ENCODE data around the gene COX4I2. TPM values are rescaled to one million over a fixed set of nuclear protein-coding genes. Genes with fewer than 3 reads are reported as not detected.

Gene COX4I2
- total RNA-seq, 1 experiment from 2014 or later = not detected

GRCh38 chr20:31680286-31681127 lies 42.8 kb downstream of the COX4I2 start:
- no peak overlapping the region for H3K4me3 ChIP-seq (ENCODE audit: low read depth, low read length, poor library complexity, severe bottlenecking)
- no peaks in the 10 kb centered on the region for H3K9me3 ChIP-seq (ENCODE audit: low read depth, low read length, poor library complexity, severe bottlenecking)
- DNase-seq (ENCODE audit: low spot score) = no peak
- no peaks in the 10 kb centered on the region for H3K27me3 ChIP-seq (replicated peaks; ENCODE audit: insufficient read depth, low read depth, low read length, poor library complexity)
- BruUV-seq (replicated peaks) = no TSS peak
- TF ChIP-seq, protein P1, sequence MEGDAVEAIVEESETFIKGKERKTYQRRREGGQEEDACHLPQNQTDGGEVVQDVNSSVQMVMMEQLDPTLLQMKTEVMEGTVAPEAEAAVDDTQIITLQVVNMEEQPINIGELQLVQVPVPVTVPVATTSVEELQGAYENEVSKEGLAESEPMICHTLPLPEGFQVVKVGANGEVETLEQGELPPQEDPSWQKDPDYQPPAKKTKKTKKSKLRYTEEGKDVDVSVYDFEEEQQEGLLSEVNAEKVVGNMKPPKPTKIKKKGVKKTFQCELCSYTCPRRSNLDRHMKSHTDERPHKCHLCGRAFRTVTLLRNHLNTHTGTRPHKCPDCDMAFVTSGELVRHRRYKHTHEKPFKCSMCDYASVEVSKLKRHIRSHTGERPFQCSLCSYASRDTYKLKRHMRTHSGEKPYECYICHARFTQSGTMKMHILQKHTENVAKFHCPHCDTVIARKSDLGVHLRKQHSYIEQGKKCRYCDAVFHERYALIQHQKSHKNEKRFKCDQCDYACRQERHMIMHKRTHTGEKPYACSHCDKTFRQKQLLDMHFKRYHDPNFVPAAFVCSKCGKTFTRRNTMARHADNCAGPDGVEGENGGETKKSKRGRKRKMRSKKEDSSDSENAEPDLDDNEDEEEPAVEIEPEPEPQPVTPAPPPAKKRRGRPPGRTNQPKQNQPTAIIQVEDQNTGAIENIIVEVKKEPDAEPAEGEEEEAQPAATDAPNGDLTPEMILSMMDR (conservative IDR thresholded peaks at IDR 0.05; ENCODE audit: low read depth, low read length) = no peak
- no peak for TF ChIP-seq EZH2 (IDR thresholded peaks at IDR 0.05; ENCODE audit: borderline replicate concordance, low read depth, low read length, poor library complexity, severe bottlenecking)
- POLR2A ChIA-PET (ENCODE audit: low non-redundant PET) = no interaction called here
- no peaks in the 10 kb centered on the region for H3K36me3 ChIP-seq (ENCODE audit: insufficient read depth, low read length, poor library complexity, severe bottlenecking)
- CTCF ChIA-PET = interaction anchor here (1.1 kb wide), 1 partner anchor 19 kb away, joined by 4 read pairs; no protein-coding TSS in a partner anchor
- no peak overlapping the region for H3K27ac ChIP-seq (ENCODE audit: low read depth, low read length, poor library complexity, severe bottlenecking)
- peaks cover 18% of the 10 kb centered on the region for H3K4me1 ChIP-seq (ENCODE audit: insufficient read depth, low read length, poor library complexity, severe bottlenecking)
- intact Hi-C loops (cut with micrococcal nuclease; ENCODE audit: unreplicated experiment) = no loop called here

DNA sequence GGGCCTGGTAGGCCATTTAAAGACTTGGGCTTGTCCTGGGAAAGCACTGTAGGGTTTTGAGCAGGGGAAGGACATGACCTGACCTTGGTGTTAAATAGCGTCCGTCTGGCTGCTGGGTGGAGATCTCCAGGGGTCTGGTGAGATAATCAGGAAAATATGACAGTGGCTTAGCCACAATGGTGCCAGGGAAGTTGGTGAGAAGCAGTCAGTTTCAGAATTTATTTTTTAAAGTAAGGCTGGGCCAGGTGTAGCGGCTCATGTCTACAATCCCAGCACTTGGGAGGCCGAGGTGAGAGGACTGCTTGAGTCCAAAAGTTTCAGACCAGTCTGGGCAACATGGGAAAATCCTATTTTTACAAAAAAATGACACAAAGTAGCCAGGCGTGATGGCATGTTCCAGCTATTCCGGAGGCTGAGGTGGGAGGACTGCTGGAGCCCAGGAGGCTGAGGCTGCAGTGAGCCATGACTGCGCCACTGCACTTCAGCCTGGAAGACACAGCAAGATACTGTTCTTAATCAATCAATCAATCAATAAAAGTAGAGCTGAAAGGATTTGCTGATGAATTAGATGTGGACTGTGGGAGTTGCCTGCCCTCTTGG lies 43.5 kb downstream of the COX4I2 start:
- Histone ChIP-seq H3K4me3 (ENCODE audit: low read depth, low read length, poor library complexity, severe bottlenecking) (no peak overlapping the region), H3K27ac (ENCODE audit: low read depth, low read length, poor library complexity, severe bottlenecking) (no peak overlapping the region), H3K9me3 (ENCODE audit: low read depth, low read length, poor library complexity, severe bottlenecking) (no peaks in the 10 kb centered on the region), H3K36me3 (ENCODE audit: insufficient read depth, low read length, poor library complexity, severe bottlenecking) (no peaks in the 10 kb centered on the region), H3K27me3 (replicated peaks; ENCODE audit: insufficient read depth, low read depth, low read length, poor library complexity) (no peaks in the 10 kb centered on the region), H3K4me1 (ENCODE audit: insufficient read depth, low read length, poor library complexity, severe bottlenecking) (peaks cover 18% of the 10 kb centered on the region)
- TF ChIP-seq, protein P1 (conservative IDR thresholded peaks at IDR 0.05; ENCODE audit: low read depth, low read length) = no peak
- TF ChIP-seq EZH2 (IDR thresholded peaks at IDR 0.05; ENCODE audit: borderline replicate concordance, low read depth, low read length, poor library complexity, severe bottlenecking) = no peak
- ChIA-PET POLR2A (ENCODE audit: low non-redundant PET) (no interaction called here), CTCF (no interaction called here)
- BruUV-seq (replicated peaks) = no TSS peak
- no peak for DNase-seq (ENCODE audit: low spot score)
- intact Hi-C loops (cut with micrococcal nuclease; ENCODE audit: unreplicated experiment) = no loop called here

DNA sequence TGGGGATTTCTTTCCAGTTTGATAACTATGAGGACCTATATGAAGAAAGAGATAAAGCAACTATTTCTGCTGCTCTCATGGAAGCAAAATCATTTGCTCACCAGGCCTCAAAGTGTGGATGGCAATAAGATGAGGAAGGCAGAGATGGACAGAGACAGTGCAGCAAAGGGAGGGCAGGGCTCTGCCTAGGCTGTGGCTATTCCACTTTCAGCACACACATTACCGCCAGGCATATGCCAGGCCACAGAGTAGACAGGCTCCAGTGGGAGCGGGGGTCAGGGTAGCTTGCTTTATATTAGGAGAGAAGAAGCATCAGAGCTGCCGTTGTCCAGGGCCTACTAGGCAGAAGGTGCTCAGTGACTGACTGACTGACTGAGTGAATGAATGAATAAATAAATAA lies 44.1 kb downstream of the COX4I2 start:
- Histone ChIP-seq H3K4me3 (ENCODE audit: low read depth, low read length, poor library complexity, severe bottlenecking) (no peak overlapping the region), H3K27ac (ENCODE audit: low read depth, low read length, poor library complexity, severe bottlenecking) (no peak overlapping the region), H3K9me3 (ENCODE audit: low read depth, low read length, poor library complexity, severe bottlenecking) (no peaks in the 10 kb centered on the region), H3K4me1 (ENCODE audit: insufficient read depth, low read length, poor library complexity, severe bottlenecking) (peaks cover 13% of the 10 kb centered on the region), H3K27me3 (replicated peaks; ENCODE audit: insufficient read depth, low read depth, low read length, poor library complexity) (no peaks in the 10 kb centered on the region), H3K36me3 (ENCODE audit: insufficient read depth, low read length, poor library complexity, severe bottlenecking) (no peaks in the 10 kb centered on the region)
- CTCF ChIA-PET = no interaction called here
- TF ChIP-seq, protein P1 (conservative IDR thresholded peaks at IDR 0.05; ENCODE audit: low read depth, low read length) = no peak
- TF ChIP-seq EZH2 (IDR thresholded peaks at IDR 0.05; ENCODE audit: borderline replicate concordance, low read depth, low read length, poor library complexity, severe bottlenecking) = no peak
- no peak for DNase-seq (ENCODE audit: low spot score)
- no TSS peak for BruUV-seq (replicated peaks)
- POLR2A ChIA-PET (ENCODE audit: low non-redundant PET) = no interaction called here
- intact Hi-C loops (cut with micrococcal nuclease; ENCODE audit: unreplicated experiment) = no loop called here

All from A673 (cell line).